ENCODE data around the gene PPP6R2. TPM values are rescaled to one million over a fixed set of nuclear protein-coding genes. Genes with fewer than 3 reads are reported as not detected.
"Not testable (repeated sequence)": the region's sequence is repeated elsewhere in the genome, so short reads cannot be mapped to it uniquely, and the experiment has no call there.

Gene PPP6R2
- total RNA-seq, 1 donor from 2014 or later, result 55.9 TPM

DNA sequence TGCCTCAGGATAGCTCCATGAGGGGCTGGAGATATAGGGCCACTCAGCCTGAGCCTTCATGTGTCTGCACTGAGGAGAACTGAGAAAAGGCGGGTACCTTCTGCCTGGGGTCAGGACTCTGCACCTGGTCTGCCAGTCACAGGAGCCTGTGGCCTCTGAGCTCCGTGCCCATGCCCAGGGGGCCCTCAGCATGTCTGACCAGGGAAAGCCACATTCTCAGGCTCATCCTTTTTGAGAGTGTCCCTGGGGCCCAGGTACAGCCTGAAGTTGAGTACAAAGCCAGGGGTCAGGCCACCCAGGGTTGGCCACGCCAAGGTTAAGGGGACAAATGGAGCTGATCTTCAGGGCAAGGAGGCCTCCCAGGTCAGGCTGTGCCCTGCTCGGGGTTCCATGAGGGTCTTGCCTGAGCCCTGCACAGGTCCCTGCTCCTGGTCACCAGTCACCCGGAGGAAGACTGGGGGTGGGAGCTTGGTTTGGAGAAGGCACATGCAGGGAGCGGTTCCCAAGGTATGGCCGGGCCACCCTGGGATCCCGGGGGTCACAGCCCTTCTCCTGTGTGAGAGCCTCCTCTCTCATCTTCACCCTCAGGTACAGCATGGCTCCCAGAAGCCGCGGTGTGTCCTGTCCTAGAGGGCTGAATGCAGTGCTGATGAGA is 22.3 kb upstream of the PPP6R2 start:
- Mint-ChIP-seq H3K27ac (ENCODE audit: unreplicated experiment) (no peak overlapping the region), H3K4me1 (peaks cover 4% of the 10 kb centered on the region), H3K27me3 (ENCODE audit: low read depth) (no peaks in the 10 kb centered on the region), H3K4me3 (no peak overlapping the region), H3K36me3 (ENCODE audit: low read depth) (no peaks in the 10 kb centered on the region), H3K9me3 (no peaks in the 10 kb centered on the region)
- TF ChIP-seq, protein P1, sequence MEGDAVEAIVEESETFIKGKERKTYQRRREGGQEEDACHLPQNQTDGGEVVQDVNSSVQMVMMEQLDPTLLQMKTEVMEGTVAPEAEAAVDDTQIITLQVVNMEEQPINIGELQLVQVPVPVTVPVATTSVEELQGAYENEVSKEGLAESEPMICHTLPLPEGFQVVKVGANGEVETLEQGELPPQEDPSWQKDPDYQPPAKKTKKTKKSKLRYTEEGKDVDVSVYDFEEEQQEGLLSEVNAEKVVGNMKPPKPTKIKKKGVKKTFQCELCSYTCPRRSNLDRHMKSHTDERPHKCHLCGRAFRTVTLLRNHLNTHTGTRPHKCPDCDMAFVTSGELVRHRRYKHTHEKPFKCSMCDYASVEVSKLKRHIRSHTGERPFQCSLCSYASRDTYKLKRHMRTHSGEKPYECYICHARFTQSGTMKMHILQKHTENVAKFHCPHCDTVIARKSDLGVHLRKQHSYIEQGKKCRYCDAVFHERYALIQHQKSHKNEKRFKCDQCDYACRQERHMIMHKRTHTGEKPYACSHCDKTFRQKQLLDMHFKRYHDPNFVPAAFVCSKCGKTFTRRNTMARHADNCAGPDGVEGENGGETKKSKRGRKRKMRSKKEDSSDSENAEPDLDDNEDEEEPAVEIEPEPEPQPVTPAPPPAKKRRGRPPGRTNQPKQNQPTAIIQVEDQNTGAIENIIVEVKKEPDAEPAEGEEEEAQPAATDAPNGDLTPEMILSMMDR (conservative IDR thresholded peaks at IDR 0.05), result no peak
- no peak for DNase-seq (ENCODE audit: low read depth, low spot score)

DNA sequence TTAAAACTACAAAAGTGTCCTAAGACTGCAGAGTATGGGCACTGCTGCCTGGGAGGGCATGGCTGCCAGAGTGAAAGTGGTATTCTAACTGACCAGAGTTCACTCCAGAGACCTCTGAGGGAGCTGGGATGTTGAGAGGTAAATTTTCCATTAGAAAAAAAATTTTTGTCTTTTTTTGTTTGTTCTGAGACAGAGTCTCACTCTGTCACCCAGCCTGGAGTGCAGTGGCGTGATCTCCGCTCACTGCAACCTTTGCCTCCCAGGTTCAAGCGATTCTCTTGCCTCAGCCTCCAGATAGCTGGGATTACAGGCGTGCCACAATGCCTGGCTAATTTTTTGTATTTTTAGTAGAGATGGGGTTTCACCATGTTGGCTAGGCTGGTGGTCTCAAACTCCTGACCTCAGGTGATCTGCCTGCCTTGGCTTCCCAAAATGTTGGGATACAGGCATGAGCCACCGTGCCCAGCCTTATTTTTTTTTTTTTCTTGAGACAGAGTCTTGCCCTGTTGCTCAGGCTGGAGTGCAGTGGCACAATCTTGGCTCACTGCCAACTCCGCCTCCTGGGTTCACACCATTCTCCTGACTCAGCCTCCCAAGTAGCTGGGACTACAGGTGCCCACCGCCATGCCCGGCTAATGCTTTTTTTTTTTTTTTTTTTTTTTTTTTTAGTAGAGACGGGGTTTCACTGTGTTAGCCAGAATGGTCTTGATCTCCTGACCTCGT is 20.6 kb upstream of the PPP6R2 start:
- not testable (repeated sequence) for H3K4me3 Mint-ChIP-seq

DNA sequence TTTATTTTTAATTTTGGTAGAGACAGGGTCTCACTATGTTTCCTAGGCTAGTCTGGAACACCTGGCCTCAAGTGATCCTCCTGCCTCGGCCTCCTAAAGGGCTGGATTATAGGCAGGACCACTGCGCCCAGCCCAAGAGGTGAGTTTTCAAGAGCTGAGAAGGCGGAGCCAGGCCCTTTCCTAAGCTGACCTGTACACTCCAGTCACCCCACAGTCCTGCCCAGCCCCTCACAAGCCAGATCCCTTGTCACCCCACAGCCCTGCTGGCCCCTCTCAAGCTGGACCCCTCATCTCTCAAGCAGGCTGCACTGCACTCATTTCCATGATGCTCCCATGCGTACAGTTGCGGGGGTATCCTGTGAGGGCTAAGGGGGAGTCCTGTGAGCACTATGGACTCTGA is 19.2 kb upstream of the PPP6R2 start:
- DNase-seq (ENCODE audit: low read depth, low spot score), result no peak
- TF ChIP-seq, protein P1 (conservative IDR thresholded peaks at IDR 0.05), result no peak
- Mint-ChIP-seq H3K36me3 (ENCODE audit: low read depth) (no peaks in the 10 kb centered on the region), H3K9me3 (no peaks in the 10 kb centered on the region), H3K4me1 (peaks cover 11% of the 10 kb centered on the region), H3K4me3 (no peak overlapping the region), H3K27me3 (ENCODE audit: low read depth) (peaks cover 2% of the 10 kb centered on the region), H3K27ac (ENCODE audit: unreplicated experiment) (no peak overlapping the region)

More for the DNA sequence above, 20.6 kb upstream of the PPP6R2 start:
- DNase-seq (ENCODE audit: low read depth, low spot score); H3K27ac Mint-ChIP-seq (ENCODE audit: unreplicated experiment); H3K9me3 Mint-ChIP-seq; H3K27me3 Mint-ChIP-seq (ENCODE audit: low read depth); H3K36me3 Mint-ChIP-seq (ENCODE audit: low read depth): not testable (repeated sequence)
- peaks cover 11% of the 10 kb centered on the region for H3K4me1 Mint-ChIP-seq

DNA sequence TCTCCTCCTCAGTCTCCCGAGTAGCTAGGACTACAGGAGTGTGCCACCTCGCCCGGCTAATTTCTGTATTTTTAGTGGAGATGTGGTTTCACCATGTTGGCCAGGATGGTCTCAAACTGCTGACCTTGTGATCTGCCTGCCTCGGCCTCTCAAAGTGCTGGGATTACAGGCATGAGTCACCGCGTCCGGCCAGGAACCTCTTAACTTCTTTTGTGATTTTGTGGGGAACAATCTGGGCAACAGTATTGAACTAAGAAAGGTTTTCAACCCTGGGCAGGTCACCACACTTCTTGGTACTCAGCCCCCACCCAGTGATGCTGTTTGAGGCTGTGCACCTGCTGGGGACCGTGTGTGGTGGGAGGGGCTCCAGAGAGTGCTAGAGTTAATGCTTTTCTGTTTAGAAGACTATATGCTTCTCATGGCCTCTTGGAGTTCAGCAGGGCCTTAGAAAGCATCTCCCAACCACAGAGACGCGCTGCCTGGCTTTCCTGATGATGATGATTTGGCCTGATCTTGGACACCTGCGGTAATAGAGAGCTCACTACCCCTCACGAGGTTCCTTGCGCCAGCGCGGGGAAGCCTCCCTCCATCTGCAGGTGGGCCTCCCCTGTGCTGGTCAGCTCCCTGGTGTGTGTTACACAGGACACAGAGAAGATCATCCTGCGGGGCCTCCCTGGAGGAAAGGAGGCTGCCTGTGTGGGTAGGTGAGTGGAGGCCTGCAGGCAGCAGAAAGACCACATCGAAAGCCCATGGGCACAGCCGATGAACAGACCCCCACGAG is 17.5 kb upstream of the PPP6R2 start:
- Mint-ChIP-seq H3K36me3 (ENCODE audit: low read depth) (no peaks in the 10 kb centered on the region), H3K27me3 (ENCODE audit: low read depth) (peaks cover 2% of the 10 kb centered on the region), H3K27ac (ENCODE audit: unreplicated experiment) (peak overlapping the region; percentile 95), H3K4me1 (peaks cover 15% of the 10 kb centered on the region), H3K9me3 (no peaks in the 10 kb centered on the region), H3K4me3 (peak overlapping the region; percentile 93)
- DNase-seq (ENCODE audit: low read depth, low spot score), result no peak
- TF ChIP-seq, protein P1 (conservative IDR thresholded peaks at IDR 0.05), result no peak

DNA sequence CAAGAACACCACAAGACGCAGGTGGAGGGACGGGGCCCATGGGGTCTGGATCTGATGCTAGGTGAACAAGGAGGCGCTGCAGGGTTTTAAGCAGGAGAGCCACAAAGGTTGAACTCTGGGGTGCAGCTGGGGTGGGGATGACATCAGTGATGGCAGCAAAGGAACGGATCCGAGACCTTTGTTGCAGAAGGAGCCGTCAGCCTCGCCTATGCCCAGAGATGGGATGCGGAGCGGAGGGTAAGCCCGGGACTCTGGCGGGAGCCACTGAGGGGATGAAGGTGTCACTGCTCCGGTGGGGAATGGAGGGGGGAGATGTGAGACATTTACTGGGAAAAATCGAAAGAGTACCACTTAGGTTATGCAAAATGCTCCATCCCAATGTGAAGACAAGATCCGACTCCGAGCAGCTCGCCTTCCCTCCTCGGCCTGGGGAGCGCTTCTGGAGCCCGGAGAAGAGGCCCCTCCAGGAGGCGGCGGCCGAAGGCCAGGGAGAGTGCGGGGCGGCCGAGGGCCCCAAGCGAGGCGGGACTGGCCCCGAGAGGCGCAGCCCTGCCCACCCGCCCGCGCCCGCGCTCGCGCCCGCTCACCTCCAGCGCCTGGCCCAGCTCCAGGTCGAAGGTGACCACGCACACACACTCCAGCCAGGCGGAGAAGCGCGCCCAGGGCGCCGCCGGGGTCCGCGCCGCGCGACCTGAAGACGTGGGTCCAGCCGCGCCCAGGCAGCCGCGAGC is 16.7 kb upstream of the PPP6R2 start:
- no peaks in the 10 kb centered on the region for H3K9me3 Mint-ChIP-seq
- H3K36me3 Mint-ChIP-seq (ENCODE audit: low read depth), result no peaks in the 10 kb centered on the region
- H3K27ac Mint-ChIP-seq (ENCODE audit: unreplicated experiment), result peak overlapping the region; percentile 95
- no peak for DNase-seq (ENCODE audit: low read depth, low spot score)
- peaks cover 15% of the 10 kb centered on the region for H3K4me1 Mint-ChIP-seq
- H3K4me3 Mint-ChIP-seq, result peak overlapping the region; percentile 93
- peaks cover 2% of the 10 kb centered on the region for H3K27me3 Mint-ChIP-seq (ENCODE audit: low read depth)
- TF ChIP-seq, protein P1 (conservative IDR thresholded peaks at IDR 0.05), result no peak

Data from neural crest cell (in vitro differentiated cells).